MM.1S (cell line): ENCODE measurements around the gene MYMK.

Source experiments
- EZH2 ChIP-seq: fragments of 300-600 bp; sonication (generic); optimal IDR thresholded peaks from 2 replicates; pipeline ENCODE3; 2017; ENCODE audit warnings: low read depth, mild to moderate bottlenecking, antibody characterized with exemption, low read length, mixed read lengths
- EZH2phosphoT487 ChIP-seq: fragments of 300-600 bp; sonication (generic); IDR thresholded peaks from 2 replicates; pipeline ENCODE4 v1.6.1; 2018; ENCODE audit warnings: antibody characterized with exemption, low read length
- TF ChIP-seq, protein P1 (sequence below): fragments of 300-600 bp; sonication (generic); IDR thresholded peaks from 2 replicates; pipeline ENCODE4 v1.5.1; 2016; ENCODE audit warnings: antibody characterized with exemption, low read length, mixed read lengths

DNA sequence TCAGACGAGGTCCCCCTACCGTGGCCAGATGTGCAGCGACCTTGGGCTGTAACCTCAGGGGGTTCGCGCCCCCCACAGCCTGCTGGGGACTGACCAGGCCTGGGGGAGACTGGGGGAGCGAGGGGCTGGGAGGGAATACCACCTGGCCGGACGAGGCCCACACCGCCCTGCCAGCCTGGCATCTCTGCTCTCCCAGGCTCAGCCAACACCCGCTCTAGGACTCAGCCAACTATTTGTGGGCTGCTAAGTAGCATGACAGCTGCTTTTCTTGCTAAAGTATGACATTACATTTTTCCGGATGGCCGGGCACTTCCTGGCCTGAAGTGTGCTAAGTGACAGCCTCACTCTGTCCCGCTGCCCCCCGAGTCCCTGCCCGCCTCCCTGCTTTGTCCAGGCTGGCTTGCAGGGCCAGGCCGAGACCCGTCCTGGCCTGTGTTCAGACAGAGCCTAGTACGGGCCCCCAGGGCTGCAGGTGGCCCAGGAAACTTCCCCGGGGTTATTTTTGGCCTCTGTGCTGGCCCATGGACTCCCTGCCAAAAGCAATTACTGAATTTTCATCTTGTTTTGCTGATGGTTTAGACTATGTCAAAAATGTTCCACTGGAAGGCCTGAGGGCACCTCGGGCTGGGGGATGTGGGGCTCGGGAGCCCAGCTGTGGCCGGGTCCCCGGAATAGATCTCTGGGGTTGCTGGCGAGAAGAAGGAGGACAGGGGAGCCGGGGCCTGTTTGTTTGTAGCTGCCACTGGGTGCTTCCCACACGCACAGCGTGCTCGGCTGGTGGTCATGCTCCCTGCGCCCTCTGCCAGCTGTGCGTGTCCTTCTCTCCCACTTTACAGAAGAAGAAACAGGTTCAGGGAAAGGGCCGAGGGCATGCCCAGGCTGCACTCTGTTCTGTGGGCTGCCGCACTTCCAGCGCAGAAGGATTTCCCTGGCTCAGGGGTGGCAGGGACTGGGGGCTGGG, 32.4 kb downstream of the MYMK start:
- TF ChIP-seq, protein P1, sequence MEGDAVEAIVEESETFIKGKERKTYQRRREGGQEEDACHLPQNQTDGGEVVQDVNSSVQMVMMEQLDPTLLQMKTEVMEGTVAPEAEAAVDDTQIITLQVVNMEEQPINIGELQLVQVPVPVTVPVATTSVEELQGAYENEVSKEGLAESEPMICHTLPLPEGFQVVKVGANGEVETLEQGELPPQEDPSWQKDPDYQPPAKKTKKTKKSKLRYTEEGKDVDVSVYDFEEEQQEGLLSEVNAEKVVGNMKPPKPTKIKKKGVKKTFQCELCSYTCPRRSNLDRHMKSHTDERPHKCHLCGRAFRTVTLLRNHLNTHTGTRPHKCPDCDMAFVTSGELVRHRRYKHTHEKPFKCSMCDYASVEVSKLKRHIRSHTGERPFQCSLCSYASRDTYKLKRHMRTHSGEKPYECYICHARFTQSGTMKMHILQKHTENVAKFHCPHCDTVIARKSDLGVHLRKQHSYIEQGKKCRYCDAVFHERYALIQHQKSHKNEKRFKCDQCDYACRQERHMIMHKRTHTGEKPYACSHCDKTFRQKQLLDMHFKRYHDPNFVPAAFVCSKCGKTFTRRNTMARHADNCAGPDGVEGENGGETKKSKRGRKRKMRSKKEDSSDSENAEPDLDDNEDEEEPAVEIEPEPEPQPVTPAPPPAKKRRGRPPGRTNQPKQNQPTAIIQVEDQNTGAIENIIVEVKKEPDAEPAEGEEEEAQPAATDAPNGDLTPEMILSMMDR: no peak
- TF ChIP-seq EZH2 (no peak), EZH2phosphoT487 (no peak)
